GM18867 (cell line): ENCODE measurements around the gene TEX19.
"Not testable (repeated sequence)": the region's sequence is repeated elsewhere in the genome, so short reads cannot be mapped to it uniquely, and the experiment has no call there.

ENCODE experiments used
- ATAC-seq: cut with Tn5 transposase; IDR thresholded peaks from one replicate; pipeline ENCODE4 v1.9.1; 2021; ENCODE audit warnings: mild to moderate bottlenecking, moderate library complexity; ENCODE audit not compliant: unreplicated experiment

Gene TEX19

DNA sequence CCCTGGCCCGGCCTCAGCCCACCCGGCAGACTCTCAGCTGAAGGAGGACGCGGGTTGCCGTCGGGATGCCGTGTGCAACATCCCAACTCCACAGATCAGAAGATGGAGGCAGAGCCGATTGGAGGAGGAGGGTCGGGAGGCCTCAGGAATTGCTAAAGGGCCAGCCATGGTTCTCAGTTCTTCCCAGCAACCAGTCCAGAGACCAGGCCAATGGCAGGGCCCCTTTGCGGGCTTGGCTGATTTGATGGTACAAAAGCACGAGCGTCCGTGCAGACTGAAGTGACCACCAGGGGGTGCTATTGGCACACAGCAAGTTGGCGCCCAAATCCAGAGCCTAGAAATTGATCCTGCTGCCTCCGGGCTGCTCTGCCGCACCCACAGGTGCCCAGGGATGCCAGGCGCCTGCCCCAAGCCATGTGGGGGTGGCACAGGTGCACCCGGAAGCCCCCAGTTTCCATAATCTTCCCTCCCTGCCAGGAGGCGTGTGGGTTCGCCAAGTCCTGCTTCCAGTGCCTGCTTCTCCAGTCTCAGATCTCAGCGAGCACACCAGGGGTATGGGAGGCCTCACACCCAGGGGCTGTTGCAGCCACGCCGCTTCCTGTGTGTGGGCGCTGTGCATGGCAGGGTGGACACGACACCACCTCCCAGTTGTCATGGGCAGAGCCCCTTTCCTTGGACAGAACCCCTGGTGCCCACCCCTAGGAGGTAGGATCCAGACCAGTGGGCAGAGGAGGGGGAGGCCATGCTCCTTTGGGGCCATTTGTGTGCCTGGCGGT lies 7.1 kb upstream of the TEX19 start:
- ATAC-seq: no peak

DNA sequence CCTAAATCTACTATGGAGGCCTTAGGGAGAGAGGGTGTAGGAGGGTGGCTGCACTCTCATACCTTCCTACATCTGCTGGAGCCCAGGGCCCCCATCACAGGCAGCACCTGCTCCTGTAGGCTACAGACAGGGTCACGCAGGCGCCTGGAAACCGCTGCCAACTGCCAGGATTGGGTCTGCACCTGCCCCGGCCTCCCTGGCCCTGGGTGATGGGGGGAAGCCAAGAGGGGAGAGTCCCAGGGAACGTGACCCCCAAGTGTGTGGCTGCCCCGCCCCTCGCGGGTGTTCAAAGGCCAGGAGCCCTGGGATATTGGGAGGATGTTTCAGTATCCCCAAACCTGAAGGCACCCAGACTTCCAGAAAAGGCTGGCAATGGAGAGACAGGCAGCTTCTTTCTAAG lies 5.6 kb upstream of the TEX19 start:
- ATAC-seq: no peak

DNA sequence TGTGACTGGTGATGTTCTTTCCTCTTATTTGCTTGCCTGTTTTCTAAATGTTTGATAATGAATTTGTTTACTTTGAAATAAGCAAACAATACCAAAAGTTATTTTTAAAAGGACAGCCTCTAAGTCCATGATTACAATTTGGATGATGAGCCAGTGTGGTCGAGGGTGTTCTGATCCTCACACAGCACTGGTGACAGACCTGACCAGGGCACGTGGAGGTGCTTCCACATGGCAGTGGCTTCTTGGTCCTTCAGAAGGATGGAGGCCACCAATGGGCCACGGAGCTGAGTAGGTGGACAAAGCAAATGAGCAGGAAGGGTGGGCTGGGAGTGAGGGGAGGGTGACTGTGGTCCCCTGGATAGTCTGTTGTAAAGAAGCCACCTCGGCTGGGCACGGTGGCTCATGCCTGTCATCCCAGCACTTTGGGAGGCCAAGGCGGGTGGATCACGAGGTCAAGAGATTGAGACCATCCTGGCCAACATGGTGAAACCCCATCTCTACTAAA lies 4.2 kb upstream of the TEX19 start:
- no peak for ATAC-seq

DNA sequence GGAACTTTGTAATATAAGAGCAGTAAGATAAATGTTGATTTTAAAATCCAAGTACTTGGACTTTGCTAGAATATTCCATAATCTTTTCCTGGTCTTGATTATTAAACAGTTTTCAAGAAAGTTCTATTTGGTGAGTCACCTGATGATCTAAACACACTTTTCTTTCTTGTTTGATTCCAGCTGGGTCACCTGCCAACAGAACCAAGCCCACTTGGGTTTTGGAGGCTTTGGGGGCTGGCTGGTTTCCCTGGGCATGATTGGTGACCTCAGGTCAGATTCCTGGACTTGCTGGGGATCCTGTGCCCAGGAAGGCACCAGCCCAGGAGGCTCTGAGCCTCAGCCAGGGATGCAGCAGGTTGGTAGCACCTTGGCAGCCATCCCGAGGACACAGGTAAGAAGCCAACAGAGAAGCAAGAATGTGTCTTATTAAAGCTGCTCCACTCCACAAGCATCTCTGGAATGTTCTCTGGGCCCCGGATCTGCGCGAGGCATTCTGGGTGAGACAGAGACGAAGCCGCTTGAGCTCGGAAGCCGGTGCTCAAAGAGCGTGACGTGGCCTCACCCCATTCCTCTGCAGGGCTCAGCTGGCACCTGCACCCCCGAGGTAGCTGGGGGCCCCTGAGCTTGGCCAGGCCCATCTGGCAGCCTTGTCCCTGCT lies 3.1 kb upstream of the TEX19 start:
- no peak for ATAC-seq

GRCh38 chr17:82356845-82357355 lies 2.1 kb upstream of the TEX19 start:
- no peak for ATAC-seq

DNA sequence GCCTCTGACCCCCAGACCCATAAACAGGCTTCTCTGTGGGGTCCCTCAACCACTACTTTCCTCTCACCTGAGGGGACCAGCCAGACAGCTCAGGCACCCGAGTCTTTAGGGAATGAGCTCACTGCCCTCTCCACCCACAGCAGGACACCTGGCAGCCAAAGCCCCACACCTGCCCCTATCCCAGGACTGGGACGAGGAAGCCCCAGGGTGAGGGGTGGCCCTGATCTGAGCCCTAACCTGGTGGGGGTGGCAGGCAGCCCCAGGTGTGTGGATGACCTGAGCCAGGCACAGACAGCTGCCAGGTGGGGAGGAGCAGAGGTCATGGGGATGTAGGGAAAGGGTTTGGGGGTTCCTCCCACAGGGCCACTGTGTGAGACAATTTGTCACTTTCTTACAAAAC lies 1.7 kb upstream of the TEX19 start:
- ATAC-seq: no peak

- not testable (repeated sequence) for ATAC-seq
Observed at GRCh38 chr17:82359451-82360074, 516 bp downstream of the TEX19 start.

GRCh38 chr17:82361885-82362633 lies 3.0 kb downstream of the TEX19 start:
- no peak for ATAC-seq

DNA sequence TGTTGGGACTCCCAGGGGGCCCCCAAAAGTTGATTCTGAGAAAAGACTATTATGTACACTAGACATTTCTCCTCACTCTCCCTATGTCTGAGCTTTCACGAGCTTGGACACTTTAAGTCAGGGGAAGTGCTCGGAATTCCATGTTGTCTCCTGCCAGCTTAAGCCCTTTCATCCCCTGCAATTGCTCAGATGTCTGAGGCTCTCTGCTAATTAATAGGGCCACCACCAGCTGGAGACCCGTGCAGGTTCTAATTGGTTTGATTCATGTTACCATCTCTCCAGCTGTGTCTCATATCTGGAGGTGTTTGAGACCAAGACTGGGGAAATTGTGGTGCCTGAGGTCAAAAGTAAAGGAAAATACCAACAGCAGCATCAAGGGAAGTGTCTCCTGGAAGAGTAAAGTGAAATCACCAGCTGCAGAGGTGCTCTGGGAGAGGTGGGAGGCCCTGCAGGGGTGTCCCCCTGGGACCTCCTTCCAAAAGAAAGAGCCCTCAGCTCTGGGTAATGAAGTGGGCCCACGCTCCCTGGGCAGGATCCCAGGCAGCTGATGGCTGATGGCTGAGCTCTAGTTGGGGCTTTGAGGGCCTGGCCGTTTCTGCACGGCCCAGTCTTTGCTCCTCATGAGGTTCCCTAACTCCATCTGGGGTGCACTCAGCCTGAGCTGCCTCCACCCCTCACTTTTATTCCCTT lies 6.7 kb downstream of the TEX19 start:
- ATAC-seq: no peak

DNA sequence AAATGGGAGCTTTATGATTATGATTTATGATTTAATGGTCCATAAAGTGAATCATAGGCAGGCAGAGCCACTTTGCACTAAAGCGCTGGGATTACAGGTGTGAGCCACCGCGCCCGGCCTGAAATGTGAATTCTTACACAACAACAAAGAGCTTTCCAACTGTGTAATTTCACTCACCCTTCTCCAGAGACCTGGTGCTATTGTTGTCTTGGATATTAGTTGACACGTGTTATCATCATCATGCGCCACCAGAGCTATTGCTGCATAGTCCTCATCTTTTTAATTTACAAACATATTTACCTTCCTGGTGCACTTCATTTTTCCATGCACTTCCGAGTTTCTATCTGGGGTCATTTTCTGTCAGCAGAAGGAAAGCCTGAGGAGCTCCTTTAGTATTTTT lies 7.7 kb downstream of the TEX19 start:
- ATAC-seq: no peak

DNA sequence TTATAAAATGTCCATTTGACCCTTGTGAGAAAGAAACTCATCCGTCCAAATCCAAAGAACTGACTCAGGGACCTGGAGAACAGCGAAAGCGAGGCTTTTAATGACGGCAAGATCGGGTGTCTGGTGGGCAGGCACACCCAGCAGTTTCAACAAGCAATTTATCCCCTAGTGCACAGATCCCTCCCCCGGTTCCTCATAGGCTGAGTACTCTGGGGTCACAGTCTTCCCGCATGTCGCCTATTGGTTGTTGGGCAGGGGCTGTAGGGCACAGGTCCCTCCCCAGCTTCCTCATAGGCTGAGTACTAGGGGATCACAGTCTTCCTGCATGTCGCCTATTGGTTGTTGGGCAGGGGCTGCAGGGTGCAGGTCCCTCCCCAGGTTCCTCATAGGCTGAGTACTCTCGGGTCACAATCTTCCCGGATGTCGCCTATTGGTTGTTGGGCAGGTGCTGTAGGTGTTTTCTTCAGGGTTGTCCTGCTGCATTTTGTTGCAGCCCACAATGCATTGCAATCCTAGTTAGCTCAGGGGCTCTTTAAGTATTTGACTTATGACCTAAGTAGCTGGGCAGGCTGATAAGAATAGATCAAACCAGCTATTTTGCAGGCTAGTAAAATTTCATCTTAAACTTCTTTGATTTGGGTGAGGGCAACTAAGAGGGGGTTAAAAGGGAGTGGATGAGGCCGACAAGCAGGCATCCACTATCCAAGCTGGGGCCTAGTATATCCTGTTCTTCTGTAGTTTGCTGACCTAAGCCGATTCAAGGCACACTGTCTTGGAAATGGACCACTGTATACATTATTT lies 8.9 kb downstream of the TEX19 start:
- ATAC-seq: no peak

GRCh38 chr17:82369211-82369610 lies 10.2 kb downstream of the TEX19 start:
- ATAC-seq: no peak

DNA sequence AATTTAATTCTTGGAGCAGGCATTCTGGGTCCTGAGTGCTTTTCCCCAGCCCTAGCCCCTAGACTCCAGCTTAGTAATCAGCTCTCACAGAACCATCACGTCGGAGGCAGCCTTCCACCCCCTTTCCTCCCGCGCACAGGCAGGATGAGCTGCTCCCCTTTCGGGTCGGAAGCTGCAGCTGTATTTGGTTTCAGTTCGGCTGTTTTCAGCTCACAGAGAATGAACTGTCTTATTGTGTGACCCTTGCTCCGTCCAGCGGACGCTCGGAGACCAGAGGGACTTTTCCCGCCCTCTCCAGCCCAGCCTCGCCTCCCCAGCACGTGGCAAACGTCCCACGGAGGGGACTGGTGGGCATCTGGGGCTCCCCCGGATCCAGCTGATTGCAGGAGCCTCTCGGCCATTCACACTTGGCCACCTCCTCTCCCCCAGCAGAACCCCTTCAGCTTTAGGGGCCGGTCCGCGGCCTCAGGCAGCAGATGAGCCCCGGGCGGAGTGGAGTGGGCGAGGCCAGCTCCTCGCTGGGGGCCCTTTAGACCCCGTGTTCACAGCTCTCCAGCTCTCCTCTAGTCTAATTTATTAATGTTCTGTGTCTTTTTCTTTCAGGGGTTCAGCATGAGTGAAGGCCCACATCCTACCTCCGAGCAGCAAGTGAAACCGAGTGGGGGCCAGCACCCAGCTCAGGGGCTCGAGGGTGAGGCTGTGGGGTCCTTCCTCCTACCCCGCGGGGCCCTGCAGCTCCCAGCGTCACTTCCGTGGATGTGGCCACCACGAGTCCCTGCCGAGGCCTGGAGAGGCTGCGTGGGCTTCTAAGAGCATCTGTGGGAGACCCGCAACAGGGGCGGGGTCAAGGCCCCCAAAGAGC lies 11.7 kb downstream of the TEX19 start:
- ATAC-seq: peak; percentile 65

GRCh38 chr17:82371333-82372248 lies 12.5 kb downstream of the TEX19 start, which contains the start of gene UTS2R:
UTS2R (plus strand) TSS chr17:82371765; CDS start chr17:82374325, 2,560 bp downstream.
- ATAC-seq: no peak

DNA sequence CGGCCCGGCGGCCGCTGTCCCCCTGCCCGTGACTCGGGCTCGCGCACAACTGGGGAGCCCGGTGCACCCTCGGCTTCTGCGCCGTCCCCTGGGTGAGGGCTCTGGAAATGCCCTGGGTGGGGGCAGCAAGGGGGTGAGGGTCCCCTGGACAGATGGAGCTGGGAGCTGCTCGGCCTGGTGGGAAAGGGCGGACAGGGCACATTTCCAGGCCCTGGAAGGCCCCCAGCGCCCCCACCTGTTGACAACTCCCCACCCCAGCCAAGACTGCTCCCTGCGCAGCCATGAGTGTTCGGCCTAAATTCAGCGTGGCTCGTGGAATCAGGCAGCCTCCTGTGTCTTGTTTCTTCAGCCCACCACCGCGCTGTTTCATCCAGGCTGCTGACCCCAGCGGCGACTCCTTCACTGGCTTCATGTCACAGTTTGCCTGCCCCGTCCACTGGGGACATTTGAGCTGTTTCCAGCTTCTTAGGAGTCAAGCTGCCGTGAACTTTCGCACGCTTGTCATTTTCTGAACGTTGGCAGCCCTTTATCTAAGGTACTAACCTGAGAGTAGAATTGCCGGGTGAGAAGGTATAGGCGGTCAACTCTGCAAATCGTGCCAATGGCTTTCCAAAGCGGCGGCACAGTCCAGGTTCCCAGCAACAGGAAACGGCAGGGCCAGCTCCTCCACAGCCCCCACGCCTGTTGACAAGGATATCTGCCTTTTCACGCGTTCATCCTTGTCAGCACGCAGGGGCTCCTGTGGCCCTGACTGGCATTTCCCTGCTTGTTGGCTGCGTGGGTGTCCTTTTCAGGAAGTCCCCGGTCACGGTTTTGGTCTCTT lies 13.4 kb downstream of the TEX19 start:
- no peak for ATAC-seq

DNA sequence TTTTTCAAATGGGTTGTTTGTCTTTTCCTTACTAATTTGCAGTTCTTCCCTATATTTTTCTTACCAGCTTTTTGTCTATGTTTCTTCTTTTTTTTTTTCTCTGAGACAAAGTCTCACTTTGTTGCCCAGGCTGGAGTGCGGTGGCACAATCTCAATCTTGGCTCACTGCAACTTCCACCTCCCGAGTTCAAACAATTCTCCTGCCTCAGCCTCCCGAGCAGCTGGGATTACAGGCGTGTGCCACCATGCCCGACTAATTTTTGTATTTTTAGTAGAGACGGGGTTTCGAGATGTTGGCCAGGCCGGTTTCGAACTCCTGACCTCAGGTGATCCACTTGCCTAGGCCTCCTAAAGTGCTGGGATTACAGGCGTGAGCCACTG lies 14.0 kb downstream of the TEX19 start:
- ATAC-seq: not testable (repeated sequence)
